Cardiac muscle cell (in vitro differentiated cells and primary cell): ENCODE results near the gene MTRR. TPM values are rescaled to one million over a fixed set of nuclear protein-coding genes. Genes with fewer than 3 reads are reported as not detected.

ENCODE experiments used
- DNase-seq, 2 donors: peaks; one replicate each; pipeline versions ENCODE4 v3.0.0 to v3.0.0-alpha.2; 2010 to 2017; ENCODE audit warnings: low read depth in 1 of 2, low spot score in 1 of 2
- H3K27ac ChIP-seq: fragments of 200-600 bp; sonication (generic); 2 replicates; pipeline ENCODE4 v1.5.1; 2016
- H3K27me3 ChIP-seq: fragments of 200-600 bp; sonication (generic); 2 replicates; pipeline ENCODE4 v1.6.0; 2016; ENCODE audit warnings: control low read depth
- H3K36me3 ChIP-seq: fragments of 200-600 bp; sonication (generic); 2 replicates; pipeline ENCODE4 v1.5.1; 2016; ENCODE audit warnings: control low read depth
- H3K4me1 ChIP-seq: fragments of 200-600 bp; sonication (generic); 2 replicates; pipeline ENCODE4 v1.8.1; 2017; ENCODE audit warnings: low read depth, mild to moderate bottlenecking, mixed run types
- H3K4me3 ChIP-seq: fragments of 200-600 bp; sonication (generic); 2 replicates; pipeline ENCODE4 v1.5.1; 2016; ENCODE audit warnings: mild to moderate bottlenecking
- H3K9me3 ChIP-seq: fragments of 200-600 bp; sonication (generic); 2 replicates; pipeline ENCODE4 v1.5.1; 2017; ENCODE audit warnings: low read depth, mild to moderate bottlenecking, control low read depth
- polyA plus RNA-seq: library from polyadenylated mRNA; unstranded; fragments of >200 nt; fragmentation: Nextera tagmentation; extraction: Ambion mirVana; gene quantifications from 2 replicates; pipeline ENCODE4 v1.2.1, GENCODE V29; 2016
- total RNA-seq: library from RNA; depleted of rRNA; stranded (reverse); fragments of >200 nt; gene quantifications from 2 replicates; pipeline ENCODE4 v1.2.3, GENCODE V29; 2016
- TF ChIP-seq, protein P1 (sequence below): IDR thresholded peaks from 2 replicates; pipeline ENCODE4 v1.5.1; 2012; ENCODE audit warnings: low read depth, mild to moderate bottlenecking, low read length

The MTRR gene
- total and polyA plus RNA-seq, 2 experiments from 2014 or later: 31.7 to 34.3 TPM

DNA sequence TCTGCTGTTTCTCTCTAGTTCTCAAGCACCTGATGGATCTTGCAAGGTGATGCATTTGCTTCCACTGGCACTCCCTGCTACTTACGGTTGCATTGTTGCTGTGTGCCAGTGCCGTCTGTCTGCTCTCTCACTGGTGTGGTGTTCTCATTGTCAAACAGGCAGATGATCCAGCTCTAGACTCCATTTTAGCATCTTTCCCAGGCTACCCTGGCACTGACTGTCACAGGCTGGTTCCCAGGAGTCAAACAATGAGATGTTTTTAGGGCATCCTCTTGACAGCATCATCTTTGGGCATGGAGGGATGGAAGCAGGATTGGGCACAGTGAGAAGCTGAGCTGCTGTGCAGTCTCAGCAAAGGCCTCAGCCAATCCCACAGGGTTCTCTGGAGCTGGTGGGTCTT lies 12.9 kb downstream of the MTRR start:
- H3K27me3 ChIP-seq: no peaks in the 10 kb centered on the region
- TF ChIP-seq, protein P1, sequence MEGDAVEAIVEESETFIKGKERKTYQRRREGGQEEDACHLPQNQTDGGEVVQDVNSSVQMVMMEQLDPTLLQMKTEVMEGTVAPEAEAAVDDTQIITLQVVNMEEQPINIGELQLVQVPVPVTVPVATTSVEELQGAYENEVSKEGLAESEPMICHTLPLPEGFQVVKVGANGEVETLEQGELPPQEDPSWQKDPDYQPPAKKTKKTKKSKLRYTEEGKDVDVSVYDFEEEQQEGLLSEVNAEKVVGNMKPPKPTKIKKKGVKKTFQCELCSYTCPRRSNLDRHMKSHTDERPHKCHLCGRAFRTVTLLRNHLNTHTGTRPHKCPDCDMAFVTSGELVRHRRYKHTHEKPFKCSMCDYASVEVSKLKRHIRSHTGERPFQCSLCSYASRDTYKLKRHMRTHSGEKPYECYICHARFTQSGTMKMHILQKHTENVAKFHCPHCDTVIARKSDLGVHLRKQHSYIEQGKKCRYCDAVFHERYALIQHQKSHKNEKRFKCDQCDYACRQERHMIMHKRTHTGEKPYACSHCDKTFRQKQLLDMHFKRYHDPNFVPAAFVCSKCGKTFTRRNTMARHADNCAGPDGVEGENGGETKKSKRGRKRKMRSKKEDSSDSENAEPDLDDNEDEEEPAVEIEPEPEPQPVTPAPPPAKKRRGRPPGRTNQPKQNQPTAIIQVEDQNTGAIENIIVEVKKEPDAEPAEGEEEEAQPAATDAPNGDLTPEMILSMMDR: no peak
- DNase-seq: no peak
- H3K27ac ChIP-seq: no peak overlapping the region
- H3K4me3 ChIP-seq: no peak overlapping the region
- peaks cover 20% of the 10 kb centered on the region for H3K4me1 ChIP-seq
- H3K36me3 ChIP-seq: peaks cover 34% of the 10 kb centered on the region
- H3K9me3 ChIP-seq: no peaks in the 10 kb centered on the region

DNA sequence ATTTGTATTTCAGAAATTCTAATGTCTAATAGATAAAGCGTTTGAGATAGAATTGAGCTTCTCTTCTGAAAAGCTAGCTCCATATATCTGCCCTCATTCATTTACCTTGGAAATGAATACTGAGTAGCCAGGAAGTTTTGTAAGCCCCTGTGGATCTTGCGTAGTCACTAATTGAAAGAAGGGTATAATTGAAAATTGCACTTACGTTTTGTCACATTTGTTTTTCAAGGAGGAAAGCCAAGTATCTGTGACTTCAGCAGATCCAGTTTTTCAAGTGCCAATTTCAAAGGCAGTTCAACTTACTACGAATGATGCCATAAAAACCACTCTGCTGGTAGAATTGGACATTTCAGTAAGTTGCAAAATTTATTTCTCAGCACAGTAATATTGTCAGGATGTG lies 14.0 kb downstream of the MTRR start:
- Histone ChIP-seq H3K27me3 (no peaks in the 10 kb centered on the region), H3K36me3 (peaks cover 34% of the 10 kb centered on the region), H3K27ac (no peak overlapping the region), H3K4me3 (no peak overlapping the region), H3K4me1 (peaks cover 24% of the 10 kb centered on the region), H3K9me3 (no peaks in the 10 kb centered on the region)
- no peak for DNase-seq
- TF ChIP-seq, protein P1: no peak

DNA sequence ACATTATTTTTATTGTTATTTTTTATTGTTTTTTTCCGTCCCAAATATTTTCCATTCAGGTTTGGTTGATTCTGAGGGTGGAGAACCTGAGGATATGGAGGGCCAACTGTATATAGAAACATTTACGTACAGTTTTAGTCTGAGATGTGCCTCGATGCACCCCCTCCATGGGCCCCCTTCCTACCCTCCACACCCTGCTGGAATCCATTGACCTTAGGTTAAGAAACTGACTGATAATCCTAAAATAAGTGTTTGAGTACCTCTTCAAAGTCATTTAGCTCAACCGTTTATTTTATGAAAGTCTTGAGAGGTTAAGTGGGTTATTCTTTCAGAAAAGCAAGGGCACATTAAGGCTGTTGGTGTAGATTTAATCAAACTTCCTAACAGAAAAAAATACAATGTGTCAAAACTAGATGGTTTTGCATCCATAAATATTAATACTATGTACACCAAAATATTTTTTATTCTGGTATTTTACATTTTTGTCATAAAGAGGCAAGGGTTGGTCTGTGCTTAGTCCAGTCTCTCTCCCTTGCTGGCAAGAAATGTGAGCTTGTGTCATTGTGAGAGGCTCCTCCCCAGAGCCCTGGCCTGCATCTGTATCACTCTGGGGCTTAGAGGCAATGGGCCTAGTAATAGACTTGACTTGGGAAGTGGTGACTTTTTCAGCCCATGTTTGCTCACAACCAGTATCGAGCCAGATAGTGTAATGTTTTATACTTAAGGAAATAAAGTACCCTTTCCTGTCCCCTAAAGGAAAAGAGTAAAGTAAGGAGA lies 15.7 kb downstream of the MTRR start:
- peak in 1 of 2 donors; percentile 60 for DNase-seq
- no peaks in the 10 kb centered on the region for H3K27me3 ChIP-seq
- TF ChIP-seq, protein P1: no peak
- no peak overlapping the region for H3K4me3 ChIP-seq
- H3K9me3 ChIP-seq: no peaks in the 10 kb centered on the region
- peak overlapping the region; percentile 68 for H3K27ac ChIP-seq
- H3K4me1 ChIP-seq: peaks cover 27% of the 10 kb centered on the region
- peaks cover 34% of the 10 kb centered on the region for H3K36me3 ChIP-seq

DNA sequence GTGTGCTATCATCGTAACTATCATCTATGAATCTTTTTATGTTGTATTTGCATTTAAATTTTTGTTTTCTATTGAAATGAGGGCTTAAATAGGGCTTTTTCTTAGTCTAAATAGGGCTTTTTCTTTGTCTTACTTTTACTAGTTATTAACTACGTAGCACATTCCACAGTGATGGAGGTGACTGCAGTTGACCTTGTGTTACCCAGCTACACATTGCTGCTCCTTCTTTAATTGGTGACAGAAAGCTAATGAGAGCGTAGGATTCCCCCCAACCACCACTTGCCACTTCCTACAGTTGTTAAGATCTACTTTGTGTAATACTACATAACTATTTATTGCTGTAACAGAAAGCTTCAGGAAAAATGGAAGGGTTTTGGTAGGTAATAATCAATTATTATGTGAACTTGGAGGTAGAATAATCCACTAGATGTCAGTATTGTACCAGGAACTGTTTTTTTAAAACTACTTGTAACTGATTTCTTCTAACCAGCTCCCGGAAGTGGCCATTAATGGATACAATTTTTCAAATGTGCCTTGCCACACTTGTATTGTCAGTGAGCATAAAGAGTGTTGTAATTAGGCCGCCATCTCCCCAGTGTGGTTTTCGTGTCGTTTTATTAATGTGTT lies 18.0 kb downstream of the MTRR start:
- Histone ChIP-seq H3K36me3 (peaks cover 51% of the 10 kb centered on the region), H3K27ac (no peak overlapping the region), H3K9me3 (no peaks in the 10 kb centered on the region), H3K27me3 (no peaks in the 10 kb centered on the region), H3K4me1 (peaks cover 27% of the 10 kb centered on the region), H3K4me3 (no peak overlapping the region)
- TF ChIP-seq, protein P1: peak; percentile 44
- DNase-seq: peak; percentile 38 to 69

DNA sequence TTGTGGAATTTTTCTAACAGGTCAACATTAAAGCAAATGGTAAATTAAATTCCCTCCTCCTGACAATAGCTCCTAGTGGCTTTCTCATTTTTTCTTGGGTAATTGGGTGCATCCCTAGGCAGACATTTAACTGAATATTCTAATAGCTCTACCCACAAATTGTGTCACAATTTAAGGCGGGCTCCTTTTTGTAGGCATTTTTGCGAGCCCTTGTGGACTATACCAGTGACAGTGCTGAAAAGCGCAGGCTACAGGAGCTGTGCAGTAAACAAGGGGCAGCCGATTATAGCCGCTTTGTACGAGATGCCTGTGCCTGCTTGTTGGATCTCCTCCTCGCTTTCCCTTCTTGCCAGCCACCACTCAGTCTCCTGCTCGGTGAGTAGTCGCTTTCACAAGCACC lies 20.0 kb downstream of the MTRR start:
- H3K27ac ChIP-seq: no peak overlapping the region
- H3K4me3 ChIP-seq: no peak overlapping the region
- no peak for DNase-seq
- H3K27me3 ChIP-seq: no peaks in the 10 kb centered on the region
- TF ChIP-seq, protein P1: no peak
- peaks cover 27% of the 10 kb centered on the region for H3K4me1 ChIP-seq
- no peaks in the 10 kb centered on the region for H3K9me3 ChIP-seq
- peaks cover 57% of the 10 kb centered on the region for H3K36me3 ChIP-seq
